ENCODE data around the gene TAF6. TPM values are rescaled to one million over a fixed set of nuclear protein-coding genes. Genes with fewer than 3 reads are reported as not detected.

The TAF6 gene
- total and polyA plus RNA-seq, 9 of the 15 experiments (the other 6 are each of a cell fraction or from before 2014, with no cell fraction given) = 0.78 to 78.7 (median 21.3) TPM

- no peak for TF ChIP-seq NR2C2 (CRISPR knock-in tag; IDR thresholded peaks at IDR 0.05)
- peak; percentile 39; the same call in 1 of the 2 replicates for TF ChIP-seq NR2C2 (tag; IDR thresholded peaks at IDR 0.05)
- peak; percentile 47; the same call in 1 of the 2 replicates for TF ChIP-seq IRF9 (tag; IDR thresholded peaks at IDR 0.05)
- no peak for TF ChIP-seq ZNF23 (CRISPR knock-in tag; IDR thresholded peaks at IDR 0.05)
- no peak for TF ChIP-seq YBX1 (IDR thresholded peaks at IDR 0.05)
- no peak for TF ChIP-seq RBFOX2 (IDR thresholded peaks at IDR 0.05; ENCODE audit: low read depth, low read length)
- no peak for TF ChIP-seq TAF9B (IDR thresholded peaks at IDR 0.05; ENCODE audit: partially characterized antibody)
- TF ChIP-seq ZNF121 (CRISPR knock-in tag; conservative IDR thresholded peaks at IDR 0.05) = no peak
- TF ChIP-seq TRIM28 (IDR thresholded peaks at IDR 0.05) = peak; percentile 73; the same call in 1 of the 2 replicates
- peak; percentile 35; the same call in 1 of the 2 replicates for TF ChIP-seq KLF13 (tag; IDR thresholded peaks at IDR 0.05; ENCODE audit: borderline replicate concordance, low read depth)
- peak; percentile 62; the same call in 1 of the 2 replicates for TF ChIP-seq AFF4 (CRISPR knock-in tag; IDR thresholded peaks at IDR 0.05)
- TF ChIP-seq TBL1XR1 (IDR thresholded peaks at IDR 0.05; ENCODE audit: low read length in 2 of 2) = peak; percentile 50 to 87; a peak in 3 of 4 replicates
- peak; percentile 55 for TF ChIP-seq NR2C1 (IDR thresholded peaks at IDR 0.05)
- TF ChIP-seq NR2C1 (tag; IDR thresholded peaks at IDR 0.05) = no peak
- no peak for TF ChIP-seq CREB3L1 (IDR thresholded peaks at IDR 0.05; ENCODE audit: borderline replicate concordance, low read depth)
- no peak for TF ChIP-seq ZNF717 (CRISPR knock-in tag; IDR thresholded peaks at IDR 0.05)
- no peak for TF ChIP-seq THAP7 (CRISPR knock-in tag; IDR thresholded peaks at IDR 0.05)
- no peak for TF ChIP-seq PRPF4 (IDR thresholded peaks at IDR 0.05; ENCODE audit: insufficient read depth, low read depth, low read length, poor library complexity, severe bottlenecking)
- 0 out of 2 replicates have a peak, but pooled peaks have one; percentile 26 for TF ChIP-seq MAX (CRISPR knock-in tag; IDR thresholded peaks at IDR 0.05)
- TF ChIP-seq PYGO2 (tag; IDR thresholded peaks at IDR 0.05) = peak; percentile 77
- no peak for TF ChIP-seq ATF4 (CRISPR knock-in tag; IDR thresholded peaks at IDR 0.05)
- TF ChIP-seq ZNF197 (CRISPR knock-in tag; IDR thresholded peaks at IDR 0.05; ENCODE audit: low read depth) = no peak; the same call in 1 of the 2 replicates
Observed at GRCh38 chr7:100167912-100168323, 48.8 kb upstream of the TAF6 start (continued).

All from K562 (cell line).